Right ventricle myocardium superior (tissue), 1 donor: Measurements from ENCODE around the gene REV3L. TPM values are rescaled to one million over a fixed set of nuclear protein-coding genes. Genes with fewer than 3 reads are reported as not detected.
"Not testable (repeated sequence)": the region's sequence is repeated elsewhere in the genome, so short reads cannot be mapped to it uniquely, and the experiment has no call there.

Source experiments
- ATAC-seq: fragments of 200-7000 bp; cut with Tn5 transposase; one replicate; pipeline ENCODE4 v1.9.1; 2020; ENCODE audit warnings: mild to moderate bottlenecking; ENCODE audit not compliant: poor library complexity
- DNase-seq: peaks from one replicate; pipeline ENCODE4 v3.0.0-alpha.2; 2020
- intact Hi-C: fragments of 100-400 bp; cut with DNase I; formaldehyde crosslinking; loops from one replicate; pipeline ENCODE4 v1.11.2; 2022
- total RNA-seq: library from RNA; stranded (reverse); fragmentation: NEBNext Ultra II Directional; extraction: Animal tissue kit (Norgen Biotek cat#: 25700); gene quantifications from one replicate; pipeline ENCODE4 v1.2.1, GENCODE V29; 2021
- donor health status: DM: no; HTN: yes; CAD: no; lungs with severe emphysema.

The REV3L gene
- total RNA-seq, 1 donor from 2014 or later = 9.1 TPM

- intact Hi-C loops = no loop called here
- DNase-seq = no peak
- peak; percentile 55 for ATAC-seq
Measured at GRCh38 chr6:111353912-111354462, 129.0 kb downstream of the REV3L start.

GRCh38 chr6:111347589-111347988, 135.4 kb downstream of the REV3L start:
- intact Hi-C loops = no loop called here
- DNase-seq = no peak
- no peak for ATAC-seq

GRCh38 chr6:111342913-111343312, 140.1 kb downstream of the REV3L start:
- DNase-seq = no peak
- ATAC-seq = no peak
- intact Hi-C loops = no loop called here

- ATAC-seq (no peak), DNase-seq (no peak)
- intact Hi-C loops = no loop called here
Measured at GRCh38 chr6:111339294-111339693, 143.7 kb downstream of the REV3L start.

GRCh38 chr6:111338843-111339242, 144.2 kb downstream of the REV3L start:
- no peak for ATAC-seq
- intact Hi-C loops = no loop called here
- no peak for DNase-seq

- no peak for DNase-seq
- intact Hi-C loops = no loop called here
- no peak for ATAC-seq
Measured at GRCh38 chr6:111337829-111338236, 145.2 kb downstream of the REV3L start.

GRCh38 chr6:111329882-111330633, 153.0 kb downstream of the REV3L start:
- ATAC-seq (no peak), DNase-seq (no peak)
- intact Hi-C loops = no loop called here

GRCh38 chr6:111326563-111326962, 156.5 kb downstream of the REV3L start:
- ATAC-seq (no peak), DNase-seq (no peak)
- intact Hi-C loops = no loop called here

GRCh38 chr6:111322145-111322544, 160.9 kb downstream of the REV3L start:
- no peak for DNase-seq
- intact Hi-C loops = no loop called here
- ATAC-seq = no peak

GRCh38 chr6:111307950-111308349, 175.1 kb downstream of the REV3L start:
- DNase-seq, ATAC-seq, intact Hi-C loops: not testable (repeated sequence)

GRCh38 chr6:111307275-111307858, 175.7 kb downstream of the REV3L start:
- DNase-seq (no peak), ATAC-seq (no peak)
- intact Hi-C loops = no loop called here

- ATAC-seq (no peak), DNase-seq (no peak)
- intact Hi-C loops = no loop called here
Measured at GRCh38 chr6:111306104-111306888, 176.7 kb downstream of the REV3L start.

GRCh38 chr6:111301946-111302345, 181.1 kb downstream of the REV3L start:
- peak; percentile 61 for ATAC-seq
- intact Hi-C loops = no loop called here
- DNase-seq = no peak

GRCh38 chr6:111300938-111301800, 181.8 kb downstream of the REV3L start:
- ATAC-seq, DNase-seq, intact Hi-C loops: not testable (repeated sequence)

- DNase-seq (no peak), ATAC-seq (no peak)
- intact Hi-C loops = no loop called here
Measured at GRCh38 chr6:111297776-111298175, 185.2 kb downstream of the REV3L start.

GRCh38 chr6:111294374-111294967, 188.5 kb downstream of the REV3L start:
- no peak for ATAC-seq
- no peak for DNase-seq
- intact Hi-C loops = no loop called here

GRCh38 chr6:111291336-111292259, 191.4 kb downstream of the REV3L start:
- intact Hi-C loops = no loop called here
- ATAC-seq = no peak
- no peak for DNase-seq
